NCI-H2227 (cell line): ENCODE results near the gene TRPV6.

Experiments
- DNase-seq: peaks from one replicate; lab custom pipeline; 2025; ENCODE audit not compliant: unreplicated experiment; lab: John Stamatoyannopoulos, UW

TRPV6 gene

GRCh38 chr7:142908921-142909890 is 23.7 kb upstream of the TRPV6 start:
- DNase-seq: no peak

- no peak for DNase-seq
Measured at GRCh38 chr7:142908290-142908689, 22.7 kb upstream of the TRPV6 start.

GRCh38 chr7:142906643-142907042 is 21.1 kb upstream of the TRPV6 start:
- no peak for DNase-seq

- DNase-seq: no peak
Measured at GRCh38 chr7:142905759-142906158, 20.2 kb upstream of the TRPV6 start.

GRCh38 chr7:142904128-142904527 is 18.6 kb upstream of the TRPV6 start:
- DNase-seq: no peak

GRCh38 chr7:142901426-142902259 is 16.1 kb upstream of the TRPV6 start:
- DNase-seq: no peak

- DNase-seq: no peak
Measured at GRCh38 chr7:142899661-142900060, 14.1 kb upstream of the TRPV6 start.

- DNase-seq: no peak
Measured at GRCh38 chr7:142898377-142899170, 13.0 kb upstream of the TRPV6 start.

GRCh38 chr7:142897691-142898090 is 12.1 kb upstream of the TRPV6 start:
- no peak for DNase-seq

GRCh38 chr7:142896741-142897379 is 11.3 kb upstream of the TRPV6 start:
- no peak for DNase-seq

- no peak for DNase-seq
Measured at GRCh38 chr7:142896151-142896550, 10.6 kb upstream of the TRPV6 start.

- DNase-seq: no peak
Measured at GRCh38 chr7:142894985-142895593, 9.5 kb upstream of the TRPV6 start.

- no peak for DNase-seq
Measured at GRCh38 chr7:142894112-142894984, 8.8 kb upstream of the TRPV6 start.

GRCh38 chr7:142892951-142893350 is 7.4 kb upstream of the TRPV6 start:
- no peak for DNase-seq

- no peak for DNase-seq
Measured at GRCh38 chr7:142891490-142892082, 6.0 kb upstream of the TRPV6 start.

GRCh38 chr7:142890874-142891485 is 5.4 kb upstream of the TRPV6 start:
- no peak for DNase-seq

GRCh38 chr7:142889816-142890215 is 4.3 kb upstream of the TRPV6 start:
- no peak for DNase-seq

GRCh38 chr7:142887282-142888015 is 1.9 kb upstream of the TRPV6 start:
- DNase-seq: no peak
